HG03060 (cell line): ENCODE measurements around the gene CREB3L4.
"Not testable (repeated sequence)": the region's sequence is repeated elsewhere in the genome, so short reads cannot be mapped to it uniquely, and the experiment has no call there.

Experiments used
- ATAC-seq: cut with Tn5 transposase; IDR thresholded peaks from one replicate; pipeline ENCODE4 v1.9.1; 2021; ENCODE audit warnings: low read depth, moderate number of reproducible peaks; ENCODE audit not compliant: unreplicated experiment

Gene CREB3L4

DNA sequence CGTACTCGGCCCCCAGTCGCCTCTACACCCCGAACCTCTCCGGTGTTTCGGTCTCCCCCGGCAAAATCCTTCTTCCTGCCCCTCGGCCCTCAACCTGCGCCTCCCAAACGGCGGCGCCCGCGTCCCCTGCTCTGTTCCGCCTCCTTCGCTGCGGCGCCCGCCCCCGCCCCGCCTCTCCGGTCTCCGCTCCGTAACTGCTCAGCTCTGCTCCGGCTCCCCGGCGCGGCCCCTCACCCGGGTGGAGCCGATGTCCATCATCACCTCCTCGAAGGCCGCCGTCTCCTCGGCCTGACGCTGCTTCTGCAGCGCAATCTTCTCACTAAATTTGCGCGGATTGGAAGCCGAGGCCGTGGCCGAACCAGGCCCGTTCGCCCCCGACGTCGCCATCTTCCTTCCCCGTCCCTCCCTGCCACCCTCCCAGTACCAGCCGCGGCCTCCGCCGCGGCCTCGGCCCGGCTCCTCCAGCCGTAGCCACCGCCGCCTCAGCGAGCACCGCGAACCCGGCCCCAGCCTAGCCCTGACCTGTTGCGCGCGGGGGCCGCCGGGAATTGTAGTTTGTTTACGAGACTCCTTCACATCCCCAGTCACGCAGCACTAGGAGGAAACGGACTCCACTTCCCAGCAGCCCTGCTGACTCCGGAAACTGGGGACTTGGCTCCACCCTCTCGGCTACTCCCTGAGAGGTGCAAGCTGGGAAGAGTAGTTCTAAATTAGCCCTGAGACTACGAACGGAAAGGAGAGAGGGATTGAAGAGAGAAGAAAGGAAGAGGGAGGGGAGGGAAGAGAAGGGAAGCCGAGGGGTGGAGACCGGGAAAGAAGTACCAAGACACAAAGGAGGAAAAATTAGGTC, 9.4 kb upstream of the CREB3L4 start, which contains the start of gene CRTC2:
Gene CRTC2 (minus strand): TSS at position 502 of the 850 bp plus-strand sequence. CDS start 115 bp downstream, at position 387.
- peak; percentile 75 for ATAC-seq

DNA sequence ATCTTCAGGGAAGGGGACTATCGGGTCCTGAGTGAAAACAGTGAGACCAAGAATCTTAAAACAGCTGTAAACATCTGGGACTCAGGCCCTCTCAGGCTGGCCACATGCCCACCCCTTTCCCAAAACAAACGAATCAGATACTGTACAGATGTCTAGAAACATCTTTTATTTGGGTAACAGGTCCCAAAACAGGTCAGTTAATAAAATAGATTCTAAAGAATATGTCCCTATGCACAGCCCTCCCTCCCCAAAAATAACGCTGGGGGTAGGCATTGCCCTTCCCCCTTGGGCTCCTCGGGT, 8.8 kb upstream of the CREB3L4 start:
- ATAC-seq: no peak

GRCh38 chr1:153959454-153959853, 8.2 kb upstream of the CREB3L4 start:
- no peak for ATAC-seq

- ATAC-seq: no peak
Observed at GRCh38 chr1:153960206-153960605, 7.5 kb upstream of the CREB3L4 start.

DNA sequence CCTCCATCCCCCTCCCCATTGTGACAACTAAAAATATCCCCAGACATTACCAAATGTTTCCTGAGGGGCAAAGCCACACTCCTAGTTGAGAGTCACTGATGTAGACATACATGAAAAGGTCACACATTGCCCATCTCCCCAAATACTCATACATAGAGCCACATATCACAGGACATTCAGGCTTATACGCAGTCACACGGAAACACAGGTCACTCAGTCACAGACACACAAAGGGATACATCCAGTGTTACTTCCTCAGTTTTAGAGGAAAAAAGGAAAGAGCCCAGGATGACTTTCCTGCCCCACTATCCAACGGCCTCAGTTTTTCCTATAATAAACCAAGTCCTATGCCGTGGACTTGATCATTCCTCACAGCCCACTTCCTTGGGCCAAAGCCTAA, 6.3 kb upstream of the CREB3L4 start:
- no peak for ATAC-seq

GRCh38 chr1:153962088-153963029, 5.3 kb upstream of the CREB3L4 start:
- ATAC-seq: no peak

- ATAC-seq: no peak
Observed at GRCh38 chr1:153963030-153963849, 4.5 kb upstream of the CREB3L4 start, which contains the start of gene SLC39A1. SLC39A1 (minus strand) TSS chr1:153963537; CDS start chr1:153962715, 822 bp downstream.

GRCh38 chr1:153963850-153964331, 3.8 kb upstream of the CREB3L4 start:
- no peak for ATAC-seq

- no peak for ATAC-seq
Observed at GRCh38 chr1:153968000-153968363, 280 bp downstream of the CREB3L4 start.

DNA sequence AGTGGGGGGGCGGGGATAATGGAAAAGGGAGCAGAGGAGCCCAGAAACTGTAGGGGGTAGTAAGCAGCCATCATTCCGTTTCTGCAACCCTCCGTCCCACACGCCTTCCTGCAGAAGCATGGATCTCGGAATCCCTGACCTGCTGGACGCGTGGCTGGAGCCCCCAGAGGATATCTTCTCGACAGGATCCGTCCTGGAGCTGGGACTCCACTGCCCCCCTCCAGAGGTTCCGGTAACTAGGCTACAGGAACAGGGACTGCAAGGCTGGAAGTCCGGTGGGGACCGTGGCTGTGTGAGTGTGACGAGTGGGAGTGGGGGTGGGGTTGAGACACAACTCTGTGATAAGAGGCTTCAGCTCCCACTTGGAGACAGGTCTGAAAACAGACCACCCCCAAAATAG, 706 bp downstream of the CREB3L4 start:
- no peak for ATAC-seq

- no peak for ATAC-seq
Observed at GRCh38 chr1:153968972-153969371, 1.3 kb downstream of the CREB3L4 start.

DNA sequence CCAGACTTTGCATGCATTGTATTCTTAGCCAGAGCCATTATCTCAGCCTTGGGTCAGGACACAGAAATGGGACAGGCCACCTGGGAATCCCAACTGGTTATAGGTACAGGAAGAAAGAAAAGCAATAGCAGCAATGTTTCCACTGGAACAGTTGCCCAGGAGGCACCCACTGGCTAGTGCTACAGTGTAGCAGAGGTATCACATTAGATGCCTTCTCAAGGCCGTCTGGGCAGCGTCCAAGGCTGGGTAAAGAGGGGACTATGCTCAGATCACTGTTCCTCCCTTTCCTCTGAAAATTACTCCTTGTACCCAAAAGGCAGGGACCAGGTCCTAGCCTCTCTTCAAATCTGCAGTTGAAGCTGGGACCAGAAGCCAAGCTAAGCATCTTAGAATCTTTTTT, 2.6 kb downstream of the CREB3L4 start:
- ATAC-seq: no peak

DNA sequence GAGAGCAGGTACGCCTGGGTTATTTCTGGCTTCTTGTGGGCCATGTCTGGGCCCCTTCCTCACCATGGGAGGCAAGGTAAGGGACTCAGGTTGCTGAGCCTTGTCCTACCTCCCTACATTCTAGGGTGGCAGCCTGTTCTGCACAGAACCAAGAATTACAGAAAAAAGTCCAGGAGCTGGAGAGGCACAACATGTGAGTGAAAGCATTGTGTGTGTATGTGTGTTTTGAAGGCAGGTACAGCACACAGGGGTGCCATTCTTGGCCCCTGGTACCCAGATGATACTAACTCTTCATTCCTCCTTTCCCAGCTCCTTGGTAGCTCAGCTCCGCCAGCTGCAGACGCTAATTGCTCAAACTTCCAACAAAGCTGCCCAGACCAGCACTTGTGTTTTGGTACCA, 5.4 kb downstream of the CREB3L4 start:
- no peak for ATAC-seq

- ATAC-seq: no peak
Observed at GRCh38 chr1:153973525-153973924, 5.8 kb downstream of the CREB3L4 start.

DNA sequence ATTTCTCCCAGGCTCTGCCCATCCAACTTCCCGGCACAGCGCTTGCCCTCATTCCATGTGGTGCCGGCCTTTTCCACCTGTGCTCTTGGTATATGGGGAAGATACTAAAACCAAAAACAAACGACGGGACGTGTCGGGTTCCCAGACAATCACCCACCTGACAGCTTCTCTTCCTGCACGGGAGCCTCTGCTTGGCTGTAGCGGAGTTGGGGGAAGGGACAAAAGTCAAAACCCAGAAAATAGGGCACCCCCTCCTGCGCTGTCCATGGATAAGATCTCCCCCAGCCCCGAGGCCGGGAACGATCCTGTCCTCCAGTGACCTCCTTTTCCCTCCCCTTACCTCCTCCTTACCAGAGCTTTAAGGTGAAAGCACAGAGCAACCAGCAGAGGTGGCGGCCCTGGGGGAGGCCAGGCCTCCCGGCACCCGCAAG, 9.1 kb downstream of the CREB3L4 start:
- no peak for ATAC-seq

- ATAC-seq: no peak
Observed at GRCh38 chr1:153977250-153978240, 9.8 kb downstream of the CREB3L4 start, which contains the start of gene JTB. JTB (minus strand) TSS chr1:153977674; CDS start chr1:153977252, 422 bp downstream.

GRCh38 chr1:153978274-153978909, 10.7 kb downstream of the CREB3L4 start:
- ATAC-seq: no peak

- ATAC-seq: not testable (repeated sequence)
Observed at GRCh38 chr1:153979091-153979490, 11.4 kb downstream of the CREB3L4 start.

DNA sequence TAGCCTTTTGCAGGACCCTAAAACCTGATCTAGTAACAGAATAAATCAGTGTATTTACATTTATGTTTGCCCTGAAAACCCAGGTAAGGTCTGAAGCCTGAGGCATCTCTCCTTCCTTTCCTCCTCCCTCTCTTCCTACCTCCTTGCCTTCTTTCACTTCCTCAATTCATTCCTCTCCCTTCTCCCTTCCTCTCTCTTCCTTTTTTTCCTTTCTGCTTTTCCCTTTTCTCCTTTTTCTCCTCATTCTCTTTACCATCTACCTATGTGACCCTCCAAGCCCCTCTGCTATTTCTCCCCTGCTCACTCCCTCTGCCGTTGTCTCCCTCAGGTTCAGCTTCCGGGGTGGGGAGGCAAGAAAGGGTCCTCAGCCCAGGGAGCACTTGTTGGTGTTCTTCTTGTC, 14.0 kb downstream of the CREB3L4 start:
- ATAC-seq: not testable (repeated sequence)
